ENCODE data around the gene FAIM. TPM values are rescaled to one million over a fixed set of nuclear protein-coding genes. Genes with fewer than 3 reads are reported as not detected.

Gene FAIM
- total and polyA plus RNA-seq, 2 of the 8 experiments (the other 6 are each of a cell fraction or from before 2014, with no cell fraction given) = 1.2 to 7.1 TPM

GRCh38 chr3:138681463-138682220 is 73.1 kb downstream of the FAIM start (continued):
- TF ChIP-seq EGR1 (IDR thresholded peaks at IDR 0.05; ENCODE audit: borderline replicate concordance, low read depth, low read length) = no peak
- TF ChIP-seq RBBP5 (IDR thresholded peaks at IDR 0.05; ENCODE audit: borderline replicate concordance, low read depth, low read length) = no peak
